DND-41 (cell line): Measurements from ENCODE around the gene UVRAG.

ENCODE experiments used
- EZH2 ChIP-seq: IDR thresholded peaks from 3 replicates; pipeline ENCODE4 v1.6.1; 2012; ENCODE audit warnings: borderline replicate concordance, low read depth, mild to moderate bottlenecking, moderate library complexity, low read length, inconsistent platforms; ENCODE audit not compliant: severe bottlenecking
- TF ChIP-seq, protein P1 (sequence below): IDR thresholded peaks from 2 replicates; pipeline ENCODE4 v1.5.1; 2012; ENCODE audit warnings: borderline replicate concordance, low read length, moderate library complexity, mild to moderate bottlenecking; ENCODE audit not compliant: poor library complexity, severe bottlenecking; ENCODE audit errors: extremely low read depth

DNA sequence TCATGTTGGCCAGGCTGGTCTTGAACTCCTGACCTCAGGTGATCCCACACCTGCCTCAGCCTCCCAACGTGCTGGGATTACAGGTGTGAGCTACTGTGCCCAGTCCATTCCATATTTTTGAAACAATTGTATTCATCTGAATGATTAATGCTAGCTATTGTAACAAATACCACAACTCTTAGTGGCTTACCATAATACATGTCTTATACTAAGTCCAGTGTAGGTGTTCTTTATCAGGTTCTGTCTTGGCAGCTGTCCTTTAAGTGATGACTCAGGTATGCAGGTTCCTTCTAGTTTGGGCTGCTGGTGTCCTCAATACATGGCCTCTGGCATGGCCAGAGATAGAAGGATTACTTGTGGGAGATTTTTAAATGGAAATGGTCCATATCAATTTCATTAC, 39.0 kb downstream of the UVRAG start:
- TF ChIP-seq, protein P1, sequence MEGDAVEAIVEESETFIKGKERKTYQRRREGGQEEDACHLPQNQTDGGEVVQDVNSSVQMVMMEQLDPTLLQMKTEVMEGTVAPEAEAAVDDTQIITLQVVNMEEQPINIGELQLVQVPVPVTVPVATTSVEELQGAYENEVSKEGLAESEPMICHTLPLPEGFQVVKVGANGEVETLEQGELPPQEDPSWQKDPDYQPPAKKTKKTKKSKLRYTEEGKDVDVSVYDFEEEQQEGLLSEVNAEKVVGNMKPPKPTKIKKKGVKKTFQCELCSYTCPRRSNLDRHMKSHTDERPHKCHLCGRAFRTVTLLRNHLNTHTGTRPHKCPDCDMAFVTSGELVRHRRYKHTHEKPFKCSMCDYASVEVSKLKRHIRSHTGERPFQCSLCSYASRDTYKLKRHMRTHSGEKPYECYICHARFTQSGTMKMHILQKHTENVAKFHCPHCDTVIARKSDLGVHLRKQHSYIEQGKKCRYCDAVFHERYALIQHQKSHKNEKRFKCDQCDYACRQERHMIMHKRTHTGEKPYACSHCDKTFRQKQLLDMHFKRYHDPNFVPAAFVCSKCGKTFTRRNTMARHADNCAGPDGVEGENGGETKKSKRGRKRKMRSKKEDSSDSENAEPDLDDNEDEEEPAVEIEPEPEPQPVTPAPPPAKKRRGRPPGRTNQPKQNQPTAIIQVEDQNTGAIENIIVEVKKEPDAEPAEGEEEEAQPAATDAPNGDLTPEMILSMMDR = no peak
- no peak for TF ChIP-seq EZH2
